Measurements from ENCODE around the gene TMEM120B. TPM values are rescaled to one million over a fixed set of nuclear protein-coding genes. Genes with fewer than 3 reads are reported as not detected.

TMEM120B gene
- polyA plus RNA-seq, 3 donors, result 10.4 to 16.8 (median 15.7) TPM

DNA sequence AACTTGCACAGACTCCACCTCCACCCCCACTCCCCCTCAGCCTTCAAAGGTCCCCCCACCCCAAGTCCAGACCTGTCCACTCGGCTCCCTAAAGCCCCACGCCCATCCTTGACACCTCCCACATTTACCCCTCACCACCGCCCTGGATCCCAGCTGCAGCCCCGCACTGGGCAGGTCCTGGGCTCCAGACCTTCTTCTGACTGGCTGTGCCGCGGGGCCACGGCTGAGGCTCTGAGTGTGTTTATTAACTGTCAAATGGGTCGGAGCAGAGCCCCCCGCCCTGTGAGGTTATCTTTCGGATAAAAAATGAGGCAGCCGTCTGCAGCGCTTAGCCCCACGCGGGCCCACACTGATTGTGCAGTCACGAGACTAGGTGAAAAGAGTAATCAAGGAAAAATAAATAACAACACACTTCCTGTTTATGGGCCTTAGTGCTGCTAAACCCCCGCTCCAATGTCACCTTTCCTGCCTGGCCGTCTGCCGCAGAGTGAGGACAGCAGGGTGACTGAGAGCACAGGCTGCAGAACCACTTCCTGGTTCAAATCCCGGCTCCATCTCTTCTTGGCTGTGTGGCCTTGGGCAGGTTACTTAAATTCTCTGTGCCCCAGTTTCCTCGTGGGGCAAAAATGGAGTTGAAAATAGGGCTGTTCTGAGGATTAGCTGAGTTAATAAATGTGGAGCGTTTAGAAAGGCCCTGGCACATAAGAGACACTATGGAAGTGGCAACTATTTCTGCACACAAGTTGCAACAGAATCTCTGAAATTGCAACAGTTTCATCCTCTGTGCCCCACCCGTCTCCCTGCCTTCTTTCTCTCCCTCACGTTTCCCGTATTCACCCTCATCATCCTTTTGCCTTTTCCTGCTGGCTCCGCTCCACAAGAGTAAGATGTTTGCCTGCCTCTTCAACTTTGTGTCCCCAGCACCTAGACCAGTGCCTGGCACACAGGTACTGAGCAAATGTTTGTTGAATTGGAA, 100.7 kb downstream of the TMEM120B start:
- DNase-seq, result no peak

DNA sequence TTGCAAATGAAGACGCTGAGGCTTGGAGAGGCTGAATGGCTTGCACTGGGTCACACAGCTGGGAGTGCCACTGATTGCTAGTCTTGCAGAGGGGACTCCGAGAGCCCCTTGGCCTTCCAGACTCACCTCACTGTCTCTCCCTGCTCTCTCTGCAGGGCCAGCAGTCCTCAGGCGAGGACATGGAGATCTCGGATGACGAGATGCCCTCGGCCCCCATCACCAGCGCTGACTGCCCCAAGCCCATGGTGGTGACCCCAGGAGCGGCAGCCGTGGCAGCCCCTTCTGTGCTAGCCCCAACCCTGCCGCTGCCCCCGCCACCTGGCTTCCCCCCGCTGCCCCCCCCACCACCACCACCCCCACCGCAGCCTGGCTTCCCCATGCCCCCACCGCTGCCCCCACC, 101.4 kb downstream of the TMEM120B start:
- no peak for DNase-seq

DNA sequence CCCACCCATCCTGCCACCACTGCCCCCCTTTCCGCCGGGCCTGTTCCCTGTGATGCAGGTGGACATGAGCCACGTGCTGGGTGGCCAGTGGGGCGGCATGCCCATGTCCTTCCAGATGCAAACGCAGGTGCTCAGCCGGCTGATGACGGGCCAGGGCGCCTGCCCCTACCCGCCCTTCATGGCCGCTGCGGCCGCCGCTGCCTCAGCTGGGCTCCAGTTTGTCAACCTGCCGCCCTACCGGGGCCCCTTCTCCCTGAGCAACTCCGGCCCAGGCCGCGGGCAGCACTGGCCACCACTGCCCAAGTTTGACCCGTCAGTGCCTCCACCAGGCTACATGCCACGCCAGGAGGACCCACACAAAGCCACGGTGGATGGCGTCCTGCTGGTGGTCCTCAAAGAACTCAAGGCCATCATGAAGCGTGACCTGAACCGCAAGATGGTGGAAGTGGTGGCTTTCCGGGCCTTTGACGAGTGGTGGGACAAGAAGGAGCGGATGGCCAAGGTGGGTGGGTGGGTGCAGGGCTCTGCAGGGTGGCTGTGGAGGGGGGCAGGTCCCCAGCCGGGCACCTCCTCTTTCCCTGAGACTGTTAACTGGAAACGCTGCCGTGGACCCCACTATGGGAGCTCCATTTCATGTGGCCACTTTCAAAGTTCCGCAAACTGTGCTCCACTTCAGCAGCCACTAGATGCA, 102.0 kb downstream of the TMEM120B start:
- no peak for DNase-seq

DNA sequence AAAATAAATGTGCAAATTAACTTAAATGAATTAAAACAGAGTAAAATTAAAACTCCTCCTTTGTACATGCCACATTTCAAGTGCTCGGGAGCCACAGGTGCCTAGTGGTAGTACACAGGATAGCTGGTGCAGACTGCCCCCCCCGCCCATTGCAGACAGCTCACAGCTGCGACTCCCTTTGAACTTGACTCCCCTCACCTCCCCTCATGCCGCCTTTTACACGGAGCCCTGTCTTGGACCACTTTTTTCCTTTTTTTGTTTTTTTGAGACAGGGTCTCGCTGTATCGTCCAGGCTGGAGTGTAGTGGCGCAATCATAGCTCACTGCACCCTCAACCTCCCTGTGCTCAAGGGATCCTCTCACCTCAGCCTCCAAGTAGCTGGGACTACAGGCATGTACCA, 102.7 kb downstream of the TMEM120B start:
- DNase-seq, result no peak

DNA sequence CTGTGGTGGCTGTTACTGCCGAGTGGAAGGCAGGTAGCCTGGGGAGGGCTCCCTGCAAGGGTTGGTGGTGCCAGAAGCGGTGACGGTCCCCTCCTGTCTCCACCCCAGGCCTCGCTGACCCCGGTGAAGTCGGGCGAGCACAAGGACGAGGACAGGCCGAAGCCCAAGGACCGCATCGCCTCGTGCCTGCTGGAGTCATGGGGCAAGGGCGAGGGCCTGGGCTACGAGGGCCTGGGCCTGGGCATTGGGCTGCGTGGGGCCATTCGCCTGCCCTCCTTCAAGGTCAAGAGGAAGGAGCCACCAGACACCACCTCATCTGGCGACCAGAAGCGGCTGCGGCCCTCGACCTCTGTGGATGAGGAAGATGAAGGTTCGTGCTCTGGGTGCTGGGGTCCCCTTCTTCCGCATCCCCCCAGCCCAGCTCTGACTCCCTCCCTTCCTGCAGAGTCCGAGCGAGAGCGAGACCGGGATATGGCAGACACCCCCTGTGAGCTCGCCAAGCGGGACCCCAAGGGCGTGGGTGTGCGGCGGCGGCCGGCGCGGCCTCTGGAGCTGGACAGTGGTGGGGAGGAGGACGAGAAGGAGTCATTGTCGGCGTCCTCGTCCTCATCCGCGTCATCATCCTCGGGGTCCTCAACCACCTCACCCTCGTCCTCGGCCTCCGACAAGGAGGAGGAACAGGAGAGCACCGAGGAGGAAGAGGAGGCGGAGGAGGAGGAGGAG, 104.5 kb downstream of the TMEM120B start:
- DNase-seq, result no peak

DNA sequence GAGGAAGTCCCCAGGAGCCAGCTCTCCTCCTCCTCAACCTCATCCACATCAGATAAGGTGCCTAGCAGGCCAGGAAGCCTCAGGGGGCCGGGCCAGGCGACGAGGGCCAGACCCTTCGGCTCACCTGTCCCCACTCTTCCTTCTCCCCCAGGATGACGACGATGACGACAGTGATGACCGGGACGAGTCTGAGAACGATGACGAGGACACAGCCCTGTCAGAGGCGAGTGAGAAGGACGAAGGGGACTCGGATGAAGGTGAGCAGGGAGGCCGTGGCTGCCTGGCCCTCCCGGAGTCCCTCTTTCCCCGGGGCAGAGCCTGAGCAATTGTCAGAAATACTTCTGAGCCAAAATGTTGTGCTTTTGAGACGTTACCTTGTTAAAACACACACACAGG, 105.1 kb downstream of the TMEM120B start:
- no peak for DNase-seq

DNA sequence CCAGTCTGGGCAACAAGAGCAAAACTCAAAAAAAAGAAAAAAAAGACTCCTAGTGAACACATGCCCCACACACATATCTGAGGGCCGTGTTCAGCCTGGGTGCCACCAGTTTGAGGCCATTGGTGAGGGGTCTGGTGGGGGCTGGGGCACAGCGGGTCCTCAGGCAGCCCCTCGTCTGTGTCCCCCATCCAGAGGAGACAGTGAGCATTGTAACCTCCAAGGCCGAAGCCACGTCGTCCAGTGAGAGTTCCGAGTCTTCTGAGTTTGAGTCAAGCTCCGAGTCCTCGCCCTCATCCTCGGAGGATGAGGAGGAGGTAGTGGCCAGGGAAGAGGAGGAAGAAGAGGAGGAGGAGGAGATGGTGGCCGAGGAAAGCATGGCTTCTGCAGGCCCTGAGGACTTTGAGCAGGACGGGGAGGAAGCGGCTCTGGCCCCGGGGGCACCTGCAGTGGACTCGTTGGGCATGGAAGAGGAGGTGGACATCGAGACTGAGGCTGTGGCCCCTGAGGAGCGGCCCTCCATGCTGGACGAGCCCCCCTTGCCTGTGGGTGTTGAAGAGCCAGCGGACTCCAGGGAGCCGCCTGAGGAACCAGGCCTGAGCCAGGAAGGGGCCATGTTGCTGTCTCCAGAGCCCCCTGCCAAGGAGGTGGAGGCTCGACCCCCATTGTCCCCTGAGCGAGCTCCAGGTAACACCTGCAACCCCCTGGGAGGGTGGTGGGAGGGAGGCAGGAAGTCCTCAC, 106.8 kb downstream of the TMEM120B start:
- no peak for DNase-seq

DNA sequence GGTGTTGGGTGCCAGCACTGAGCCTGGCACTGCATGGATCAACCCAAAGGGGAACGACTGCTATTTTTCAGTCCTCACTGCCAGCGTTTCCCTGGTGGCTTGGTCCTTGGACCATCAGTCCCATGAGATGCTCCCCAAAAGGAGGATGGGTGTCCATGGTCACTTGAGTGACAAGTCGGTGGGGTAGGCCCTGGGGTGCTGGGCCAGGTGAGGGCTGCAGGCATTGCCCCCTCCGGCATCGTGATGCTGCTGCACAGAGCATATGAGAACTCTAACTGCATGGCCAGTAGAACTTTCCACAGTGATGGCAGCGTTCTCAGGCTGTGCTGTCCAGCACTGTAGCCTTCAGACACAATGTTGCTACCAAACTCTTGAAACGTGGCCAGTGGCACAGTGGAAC, 107.5 kb downstream of the TMEM120B start:
- DNase-seq, result no peak

DNA sequence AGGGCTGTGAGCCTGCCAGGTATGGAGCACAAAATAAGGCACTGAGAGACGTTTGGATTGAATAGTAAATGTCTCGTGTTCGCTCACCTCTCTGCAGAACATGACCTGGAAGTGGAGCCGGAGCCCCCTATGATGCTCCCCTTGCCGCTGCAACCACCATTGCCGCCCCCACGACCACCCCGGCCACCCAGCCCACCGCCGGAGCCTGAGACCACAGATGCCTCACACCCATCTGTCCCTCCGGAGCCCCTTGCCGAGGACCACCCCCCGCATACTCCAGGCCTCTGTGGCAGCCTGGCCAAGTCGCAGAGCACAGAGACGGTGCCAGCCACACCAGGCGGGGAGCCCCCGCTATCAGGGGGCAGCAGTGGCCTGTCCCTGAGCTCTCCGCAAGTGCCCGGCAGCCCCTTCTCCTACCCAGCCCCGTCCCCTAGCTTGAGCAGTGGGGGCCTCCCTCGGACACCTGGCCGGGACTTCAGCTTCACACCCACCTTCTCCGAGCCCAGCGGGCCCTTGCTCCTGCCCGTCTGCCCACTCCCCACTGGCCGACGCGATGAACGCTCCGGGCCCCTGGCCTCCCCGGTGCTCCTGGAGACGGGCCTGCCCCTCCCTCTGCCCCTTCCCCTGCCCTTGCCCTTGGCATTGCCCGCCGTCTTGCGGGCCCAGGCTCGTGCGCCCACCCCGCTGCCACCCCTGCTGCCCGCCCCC, 110.0 kb downstream of the TMEM120B start:
- no peak for DNase-seq

DNA sequence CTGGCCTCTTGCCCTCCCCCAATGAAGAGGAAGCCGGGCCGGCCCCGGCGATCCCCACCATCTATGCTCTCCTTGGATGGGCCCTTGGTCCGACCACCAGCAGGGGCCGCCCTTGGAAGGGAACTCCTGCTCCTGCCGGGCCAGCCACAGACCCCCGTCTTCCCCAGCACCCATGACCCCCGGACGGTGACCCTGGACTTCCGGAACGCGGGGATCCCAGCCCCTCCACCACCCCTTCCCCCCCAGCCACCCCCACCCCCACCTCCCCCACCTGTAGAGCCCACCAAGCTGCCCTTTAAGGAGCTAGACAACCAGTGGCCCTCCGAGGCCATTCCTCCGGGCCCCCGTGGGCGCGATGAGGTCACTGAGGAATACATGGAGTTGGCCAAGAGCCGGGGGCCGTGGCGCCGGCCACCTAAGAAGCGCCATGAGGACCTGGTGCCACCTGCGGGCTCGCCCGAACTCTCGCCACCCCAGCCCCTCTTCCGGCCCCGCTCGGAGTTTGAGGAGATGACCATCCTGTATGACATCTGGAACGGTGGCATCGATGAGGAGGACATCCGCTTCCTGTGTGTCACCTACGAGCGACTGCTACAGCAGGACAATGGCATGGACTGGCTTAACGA, 110.7 kb downstream of the TMEM120B start:
- DNase-seq, result no peak

DNA sequence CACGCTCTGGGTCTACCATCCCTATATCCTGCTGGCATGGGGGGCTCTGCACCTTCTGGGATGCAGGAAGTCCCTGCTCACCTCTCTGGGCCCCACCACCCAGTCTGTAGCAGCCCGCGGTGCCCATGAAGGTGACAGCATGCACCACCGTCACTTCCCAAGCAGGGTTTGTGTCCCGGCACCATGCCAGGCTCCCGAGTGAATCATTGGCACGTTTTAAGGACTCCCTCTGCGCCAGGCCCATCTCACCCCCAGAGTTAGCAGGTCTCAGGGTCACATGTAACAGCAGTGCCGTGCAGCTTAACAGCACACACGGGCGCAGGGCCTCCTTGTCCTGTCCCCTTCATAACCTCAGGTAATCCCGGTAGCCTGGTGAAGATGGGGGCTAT, 111.2 kb downstream of the TMEM120B start:
- no peak for DNase-seq

DNA sequence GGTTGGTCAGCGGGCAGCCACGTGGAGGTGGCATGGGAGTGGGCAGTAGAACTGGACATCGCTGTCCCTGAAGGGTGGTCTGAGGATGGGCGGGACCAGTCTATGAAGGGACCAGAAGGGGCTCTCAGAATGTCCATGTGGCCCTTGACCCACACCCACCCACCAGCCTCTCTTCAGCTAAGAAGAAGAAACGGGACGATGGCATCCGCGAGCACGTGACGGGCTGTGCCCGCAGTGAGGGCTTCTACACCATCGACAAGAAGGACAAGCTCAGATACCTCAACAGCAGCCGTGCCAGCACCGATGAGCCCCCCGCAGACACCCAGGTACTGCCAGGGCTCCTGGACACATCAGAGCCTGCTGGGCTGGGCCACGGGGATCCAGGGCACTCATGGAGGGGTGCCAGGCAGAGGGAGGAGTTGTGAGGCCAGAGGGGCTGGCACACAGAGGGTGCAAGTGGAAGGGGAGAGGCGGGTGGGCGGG, 112.5 kb downstream of the TMEM120B start:
- no peak for DNase-seq

DNA sequence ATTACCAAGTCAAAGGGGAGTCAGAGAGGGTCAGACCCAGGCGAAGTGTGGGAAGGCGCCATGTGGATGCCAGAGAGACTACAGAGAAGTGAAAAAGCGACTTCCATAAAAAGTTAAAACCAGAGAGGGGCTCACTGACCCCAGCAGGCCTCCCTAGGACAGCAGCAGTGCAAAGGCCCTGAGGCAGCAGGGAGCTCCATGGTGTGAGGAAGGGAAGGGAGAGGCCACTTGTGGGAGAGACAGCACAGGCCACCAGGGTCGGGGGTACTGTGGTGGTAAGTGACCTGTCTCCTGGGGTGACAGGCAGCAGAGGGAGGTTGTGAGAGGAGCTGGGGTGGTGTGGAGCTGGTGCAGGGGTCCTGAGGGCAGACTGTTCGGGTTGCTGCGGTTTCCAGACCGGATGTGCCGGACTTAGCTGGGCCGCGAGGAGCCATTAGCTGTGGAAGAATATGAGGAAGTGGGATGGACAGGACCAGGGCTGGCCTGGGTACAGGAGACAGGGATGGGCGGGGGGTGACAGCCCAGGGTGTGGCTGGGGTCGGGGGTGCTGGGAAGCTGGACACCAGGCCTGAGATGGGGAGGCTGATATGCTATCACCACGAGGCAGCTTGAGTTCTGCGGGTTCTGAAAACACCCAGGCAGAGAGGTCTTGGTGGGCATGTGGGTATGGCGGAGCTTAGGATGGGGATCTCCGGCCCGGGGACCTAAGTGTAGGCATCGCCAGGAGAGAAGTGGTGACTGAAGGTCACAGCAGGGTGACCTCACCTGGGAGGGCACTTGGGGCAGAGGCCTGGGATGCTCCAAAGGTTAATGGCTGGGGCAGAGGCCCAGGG, 114.0 kb downstream of the TMEM120B start:
- DNase-seq, result no peak

DNA sequence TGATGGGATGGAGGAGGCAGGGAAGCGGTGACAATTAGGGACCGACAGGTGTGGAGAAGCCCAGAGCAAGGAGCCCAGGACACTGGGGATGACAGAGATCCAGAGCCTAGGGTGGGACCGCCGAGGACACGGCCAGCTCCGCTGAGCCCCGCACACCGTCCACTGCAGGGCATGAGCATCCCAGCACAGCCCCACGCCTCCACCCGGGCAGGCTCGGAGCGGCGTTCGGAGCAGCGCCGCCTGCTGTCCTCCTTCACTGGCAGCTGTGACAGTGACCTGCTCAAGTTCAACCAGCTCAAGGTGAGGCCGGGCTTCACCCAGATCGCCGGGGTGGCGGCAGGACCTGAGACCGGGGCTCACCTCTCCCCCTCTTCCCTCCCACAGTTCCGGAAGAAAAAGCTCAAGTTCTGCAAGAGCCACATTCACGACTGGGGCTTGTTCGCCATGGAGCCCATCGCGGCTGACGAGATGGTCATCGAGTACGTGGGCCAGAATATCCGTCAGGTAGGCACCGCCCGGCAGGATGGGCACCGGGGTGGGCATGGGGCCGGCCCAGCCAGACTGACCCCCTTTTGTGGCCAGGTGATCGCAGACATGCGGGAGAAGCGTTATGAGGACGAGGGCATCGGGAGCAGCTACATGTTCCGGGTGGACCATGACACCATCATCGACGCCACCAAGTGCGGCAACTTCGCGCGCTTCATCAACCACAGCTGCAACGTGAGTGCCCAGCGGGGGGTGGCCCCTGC, 115.0 kb downstream of the TMEM120B start:
- no peak for DNase-seq

DNA sequence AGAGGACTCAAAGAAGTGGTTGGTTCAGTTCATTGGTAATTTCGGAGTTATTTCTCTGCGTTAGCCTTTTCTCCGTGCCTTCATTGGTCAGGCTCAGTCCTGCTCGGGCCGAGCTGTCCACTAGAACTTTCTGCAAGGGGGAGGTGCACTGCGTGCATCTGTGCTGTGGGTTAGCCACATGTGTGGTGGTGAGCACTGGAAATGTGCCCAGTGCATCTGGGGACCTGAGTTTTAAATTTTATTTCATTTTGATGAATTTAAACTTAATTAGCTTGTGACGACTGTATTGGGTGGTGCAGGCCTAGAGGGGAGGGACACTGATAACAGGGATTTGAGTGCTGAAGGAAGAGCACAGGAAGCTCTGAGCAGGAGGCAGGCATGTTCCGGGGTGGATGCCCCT, 115.8 kb downstream of the TMEM120B start:
- no peak for DNase-seq

DNA sequence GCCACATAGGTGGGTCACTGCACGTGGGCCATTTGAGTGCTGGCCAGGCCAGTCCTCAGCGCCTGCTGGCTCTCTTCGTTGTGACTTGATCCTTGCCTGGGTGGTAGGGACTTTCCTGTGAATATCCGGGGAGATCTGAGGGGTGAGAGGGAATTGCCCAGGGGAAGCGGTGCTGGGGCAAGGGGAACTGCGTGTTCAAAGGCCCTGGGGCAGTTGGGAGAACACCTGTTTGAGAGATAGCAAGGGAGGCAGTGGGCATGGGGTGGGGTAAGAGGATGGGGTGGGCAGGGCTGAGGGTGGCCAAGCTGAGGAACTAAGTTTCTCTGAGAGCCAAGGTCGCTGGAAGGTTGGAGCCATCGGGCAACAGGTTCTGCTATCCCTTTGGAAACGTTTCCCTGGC, 116.3 kb downstream of the TMEM120B start:
- DNase-seq, result no peak

DNA sequence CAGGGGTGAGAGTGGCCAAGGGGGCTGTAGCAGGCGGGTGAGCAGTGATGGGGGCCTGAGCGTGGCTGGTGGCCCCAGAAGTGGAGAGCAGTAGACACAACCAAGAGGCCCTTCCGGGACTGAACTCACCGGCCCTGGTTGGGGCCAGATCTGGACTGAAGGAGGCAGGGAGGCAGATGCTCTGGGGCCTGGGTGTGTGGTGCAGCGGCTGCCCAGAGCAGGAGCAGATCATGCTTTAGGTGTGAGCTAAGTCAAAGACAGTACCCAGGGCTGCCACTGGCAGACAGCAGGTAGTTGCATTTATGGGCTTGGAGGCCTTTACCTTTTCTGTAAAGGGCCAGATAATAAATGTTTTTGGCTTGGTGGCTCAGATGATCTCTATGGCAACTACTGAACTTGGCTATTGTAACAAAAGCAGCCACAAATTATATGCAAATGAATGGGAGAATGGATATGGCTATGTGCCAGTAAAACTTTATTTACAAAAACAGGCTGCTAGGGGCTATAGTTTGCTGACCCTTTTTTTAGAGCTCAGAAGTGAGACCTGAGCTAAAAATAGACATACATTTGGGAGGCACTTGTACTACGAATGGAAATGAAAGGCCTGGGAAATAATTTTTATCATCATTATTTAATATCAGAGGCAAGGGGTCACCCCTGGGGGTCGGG, 116.8 kb downstream of the TMEM120B start:
- no peak for DNase-seq

DNA sequence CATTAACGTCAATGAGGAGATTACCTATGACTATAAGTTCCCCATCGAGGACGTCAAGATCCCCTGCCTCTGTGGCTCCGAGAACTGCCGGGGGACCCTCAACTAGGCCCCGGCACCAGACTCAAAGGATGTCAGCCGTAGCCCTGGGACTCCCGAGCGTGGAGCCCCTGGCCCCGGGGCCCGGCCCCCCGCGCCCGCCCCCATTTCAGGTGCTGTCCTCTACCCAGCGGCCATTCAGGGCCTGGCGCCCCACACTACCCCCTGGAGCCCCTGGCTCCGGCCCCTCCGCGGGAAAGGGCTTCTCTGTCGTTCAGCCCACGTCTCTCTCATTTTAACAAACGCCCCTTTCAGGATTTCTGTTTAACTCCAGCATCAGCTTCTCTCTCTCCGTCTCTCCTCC, 117.6 kb downstream of the TMEM120B start:
- DNase-seq, result no peak
